HG03571 (cell line): Measurements from ENCODE around the gene PLCD3.
"Not testable (repeated sequence)": the region's sequence is repeated elsewhere in the genome, so short reads cannot be mapped to it uniquely, and the experiment has no call there.

Experiments
- ATAC-seq: cut with Tn5 transposase; IDR thresholded peaks from one replicate; pipeline ENCODE4 v1.9.1; 2021; ENCODE audit not compliant: unreplicated experiment

The PLCD3 gene

DNA sequence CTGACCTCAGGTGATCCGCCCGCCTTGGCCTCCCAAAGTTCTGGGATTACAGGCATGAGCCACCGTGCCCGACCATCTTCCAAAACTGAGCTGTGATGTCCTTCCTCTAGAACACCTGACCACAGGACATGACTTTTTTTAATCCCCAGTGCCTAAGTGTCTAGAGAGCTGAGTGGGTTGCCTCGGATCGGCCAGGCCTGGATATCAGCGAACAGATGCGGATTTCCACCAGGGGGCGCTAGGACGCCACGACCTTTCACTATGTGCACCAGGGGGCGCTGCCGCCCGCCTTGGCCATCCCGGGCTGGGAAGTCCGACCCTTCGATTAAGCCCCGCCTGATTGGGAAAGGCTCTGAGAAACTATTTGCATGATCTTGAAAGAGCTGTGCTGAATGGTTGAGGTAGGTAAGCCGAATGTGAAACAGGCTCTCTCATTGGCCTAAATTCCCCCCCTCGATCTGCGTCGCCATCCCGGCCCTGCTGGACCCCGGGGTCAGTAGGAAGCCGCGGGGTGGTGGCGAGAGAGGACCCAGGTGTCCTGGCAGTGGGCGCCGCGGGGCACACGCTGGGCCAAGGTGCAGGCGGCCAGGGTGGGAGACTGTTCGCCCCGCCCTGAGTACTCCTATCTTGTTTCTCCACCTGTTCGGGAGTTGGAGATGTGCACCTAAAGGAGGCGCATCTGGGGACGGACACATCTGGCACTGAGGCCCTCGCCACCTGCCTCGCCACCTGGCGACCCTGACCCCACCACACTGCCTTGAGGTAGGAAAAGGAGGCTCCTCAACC lies 3.1 kb upstream of the PLCD3 start, which contains the start of gene ACBD4:
TSS of gene ACBD4 (plus strand) at position 496 of the 786 bp plus-strand sequence. CDS start 458 bp downstream, outside the sequence.
- ATAC-seq: peak; percentile 71

DNA sequence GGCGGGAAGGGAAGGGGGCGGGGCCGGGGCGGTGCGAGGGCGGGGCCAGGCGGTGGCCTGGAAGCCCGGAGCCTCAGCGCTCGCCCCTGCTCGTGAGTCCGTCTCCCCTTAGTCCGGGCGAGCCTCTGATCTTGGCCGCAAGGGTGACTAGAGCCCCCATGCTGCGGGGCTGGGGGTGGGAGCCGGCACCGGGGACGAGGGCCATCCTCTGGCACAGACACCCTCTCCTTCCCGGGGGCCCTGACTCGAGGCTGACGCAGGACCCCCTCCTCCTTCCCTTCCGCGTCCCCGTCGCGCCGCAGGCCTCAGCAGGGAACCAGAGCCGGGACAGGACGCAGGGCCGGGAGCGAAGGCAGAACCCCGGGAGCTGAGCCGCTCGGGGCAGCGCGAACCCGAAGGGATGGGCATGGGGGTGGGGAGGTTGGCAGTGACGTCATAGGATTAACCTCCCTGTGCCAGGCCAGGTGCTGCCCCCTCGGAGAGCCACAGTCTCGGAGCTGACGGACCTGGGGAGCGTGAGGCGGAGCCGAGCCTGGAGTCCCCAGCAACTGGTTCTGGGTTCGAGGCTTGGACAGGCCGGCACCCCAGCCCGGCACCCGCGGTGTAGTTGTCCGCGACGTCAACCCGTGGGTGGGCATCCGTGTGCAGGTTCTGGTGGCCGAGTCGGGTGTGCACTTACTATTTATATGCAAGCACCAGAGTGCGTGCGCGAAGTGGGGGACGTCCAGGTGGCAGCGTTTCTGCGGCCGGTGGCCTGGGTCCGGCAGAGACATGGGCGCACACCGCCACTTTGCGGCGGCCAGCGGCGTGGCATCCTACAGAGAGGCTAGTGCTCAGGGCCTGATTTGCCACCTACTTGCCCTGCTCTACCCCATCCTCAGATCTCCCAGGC lies 503 bp upstream of the PLCD3 start:
- ATAC-seq: no peak

DNA sequence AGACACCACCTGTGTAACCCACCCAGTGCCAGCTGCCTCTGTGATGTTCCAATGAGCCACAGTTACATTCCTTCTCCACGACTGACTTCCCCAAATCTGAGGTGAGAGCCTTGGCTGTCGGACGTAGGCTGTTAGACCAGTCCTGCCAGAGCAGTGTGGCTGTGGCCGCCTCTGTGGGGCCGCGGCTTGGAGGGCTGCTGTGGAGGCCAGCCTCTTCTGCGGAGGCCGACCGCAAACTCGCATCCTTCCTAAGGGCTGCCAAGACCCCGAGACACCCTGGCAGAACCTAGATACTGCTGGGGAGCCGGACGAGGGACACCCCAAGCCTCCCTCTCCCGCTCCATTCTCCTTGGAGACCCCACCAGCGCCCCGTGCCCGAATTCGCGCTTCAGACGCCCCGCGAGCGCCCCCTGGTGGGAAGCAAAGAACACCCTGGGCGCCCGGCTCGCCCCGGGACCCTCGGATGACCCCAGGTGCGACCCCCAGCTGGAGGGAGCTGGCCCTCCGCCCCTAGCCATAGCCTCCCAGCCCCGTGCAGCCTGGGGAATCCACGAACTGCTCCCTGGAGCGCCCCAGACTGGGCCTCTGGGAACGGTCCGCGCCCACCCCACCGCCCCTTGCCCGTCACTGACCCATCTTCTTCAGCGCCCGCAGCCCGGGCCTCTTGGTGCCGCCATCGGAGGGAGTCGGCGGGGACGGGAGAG lies 547 bp downstream of the PLCD3 start:
- no peak for ATAC-seq

DNA sequence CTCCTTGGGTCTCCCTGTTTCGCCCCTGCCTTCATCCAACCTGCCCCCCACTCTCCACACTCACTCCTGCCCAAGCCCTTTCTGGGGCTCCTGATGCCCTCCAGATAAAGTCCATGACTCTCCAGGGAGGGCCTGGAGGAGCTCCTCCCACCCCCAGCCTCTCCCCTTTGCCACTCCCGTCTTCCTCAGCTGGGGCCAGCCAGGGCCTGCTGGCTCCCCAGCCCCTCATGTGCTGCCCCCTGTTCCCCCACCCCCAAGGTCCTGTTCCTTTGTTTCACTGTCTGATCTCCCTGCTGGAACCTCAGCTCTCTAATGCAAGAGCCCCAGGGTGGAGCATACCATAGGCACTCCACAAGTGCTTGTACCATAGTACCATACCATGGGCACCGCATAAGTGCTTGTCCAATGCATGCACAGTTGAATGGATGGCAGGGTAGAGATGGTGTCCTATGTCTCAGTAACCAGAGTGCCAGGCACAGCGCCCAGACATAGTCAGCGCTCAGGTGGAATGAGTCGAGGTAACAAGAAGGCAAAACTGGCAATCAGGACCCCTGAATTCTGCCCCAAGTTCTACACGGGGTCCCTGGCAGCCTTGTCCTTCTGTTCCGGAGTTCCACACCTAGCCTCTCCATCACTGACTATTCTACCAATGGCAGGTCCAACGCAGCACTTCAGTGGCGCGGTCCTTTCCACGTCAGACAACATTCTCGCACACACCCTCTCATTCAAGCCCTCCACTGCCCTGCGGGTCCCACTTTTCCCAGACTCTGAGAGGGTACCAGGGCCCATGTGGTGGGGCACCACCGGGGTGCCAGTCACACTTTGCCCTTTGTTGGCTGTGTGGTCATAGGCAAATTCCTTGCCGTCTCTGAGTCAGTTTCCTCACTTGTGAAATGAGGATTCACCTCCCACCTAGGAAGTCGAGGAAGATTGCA lies 1.4 kb downstream of the PLCD3 start:
- no peak for ATAC-seq

DNA sequence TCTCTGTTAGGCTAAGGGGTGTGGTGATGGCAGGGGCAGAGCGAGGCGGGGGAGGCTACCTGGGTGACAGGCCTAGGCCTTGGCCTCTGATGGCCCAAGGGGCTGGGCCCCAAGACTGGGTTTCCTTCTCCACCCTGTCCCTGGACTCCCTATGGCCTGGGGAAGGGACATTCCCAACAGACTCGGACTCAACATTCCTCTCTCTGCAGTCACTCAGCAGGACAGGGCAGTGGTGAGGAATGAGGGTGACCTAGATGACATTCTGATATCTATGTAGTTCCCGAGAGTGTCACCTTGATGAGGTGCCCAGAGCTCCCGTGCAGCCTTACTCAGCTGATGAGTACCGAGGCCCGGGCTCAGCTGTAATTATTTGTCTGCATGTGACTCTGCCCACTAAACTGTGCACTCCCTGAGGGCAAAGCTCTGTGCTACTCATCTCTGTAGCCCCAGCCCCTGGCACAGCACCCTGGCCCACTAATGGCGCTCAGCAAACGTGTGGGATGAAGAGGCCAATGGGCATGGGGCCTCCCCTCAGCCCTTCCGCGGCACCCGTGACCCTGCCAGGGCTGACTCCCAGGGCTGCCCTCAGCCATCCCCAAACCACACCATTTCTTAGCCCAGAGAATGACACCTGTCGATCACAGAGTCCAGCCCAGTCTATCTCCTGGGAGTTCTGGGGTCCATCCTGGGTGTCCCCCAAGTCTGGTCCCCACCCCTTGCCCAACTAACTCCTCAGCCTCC lies 2.2 kb downstream of the PLCD3 start:
- ATAC-seq: no peak

DNA sequence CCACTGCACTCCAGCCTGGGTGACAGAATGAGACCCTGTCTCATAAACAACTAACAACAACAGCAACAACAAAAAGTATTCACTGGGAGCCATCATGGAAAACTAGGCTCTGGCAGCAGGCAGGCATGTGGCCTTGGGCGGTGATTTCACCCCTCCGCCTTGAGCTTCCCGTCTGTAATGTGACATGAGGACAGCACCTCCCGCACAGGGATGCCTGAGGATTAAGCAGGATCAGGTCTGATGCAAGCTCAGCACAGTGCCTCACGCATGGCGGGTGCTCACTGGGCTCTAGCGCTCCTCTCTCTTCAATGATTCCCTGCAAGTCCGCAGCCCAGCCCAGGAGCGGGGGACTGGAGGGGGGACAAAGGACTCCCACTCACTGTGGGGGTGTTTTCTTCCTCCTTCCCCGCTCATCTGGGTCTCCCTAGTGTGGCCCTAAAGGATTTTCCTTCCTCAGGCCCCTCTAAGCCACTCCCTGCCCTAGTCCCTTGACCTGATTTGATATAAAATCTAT lies 2.8 kb downstream of the PLCD3 start:
- no peak for ATAC-seq

DNA sequence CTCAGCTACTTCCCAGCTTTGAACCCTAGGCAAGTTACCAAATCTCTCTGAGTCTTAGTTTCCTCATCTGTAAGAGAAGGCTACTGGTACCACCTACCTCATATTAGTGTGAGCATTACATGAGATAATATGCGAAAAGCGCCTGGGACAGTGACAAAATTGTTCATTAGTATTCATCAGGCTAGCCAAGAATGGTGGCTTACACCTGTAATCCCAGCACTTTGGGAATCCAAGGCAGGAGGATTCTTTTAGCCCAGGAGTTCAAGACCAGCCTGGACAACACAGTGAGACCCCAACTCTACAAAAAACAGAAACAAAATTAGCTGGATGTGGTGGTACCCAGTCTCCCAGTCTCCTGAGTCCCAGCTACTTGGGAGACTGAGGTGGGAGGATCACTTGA lies 3.3 kb downstream of the PLCD3 start:
- no peak for ATAC-seq

DNA sequence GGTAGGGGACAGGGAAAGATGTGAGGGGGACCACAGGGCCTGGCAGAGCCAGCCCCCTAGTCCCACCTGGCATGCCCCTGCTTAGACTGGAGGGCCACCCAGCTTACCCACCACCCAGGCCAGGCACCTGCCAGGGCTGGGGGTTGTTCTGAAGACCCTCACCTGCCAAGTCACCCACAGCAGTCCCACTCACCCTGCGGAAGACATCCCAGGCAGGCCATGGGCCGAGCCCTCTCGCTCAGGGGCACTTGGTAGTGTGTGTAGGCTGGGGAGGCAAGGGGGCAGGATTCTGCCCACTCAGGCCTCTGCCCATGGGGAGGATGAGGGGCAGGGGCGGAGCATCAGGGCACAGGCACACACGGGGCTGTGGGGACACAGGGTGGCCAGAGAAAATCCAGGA lies 4.0 kb downstream of the PLCD3 start:
- ATAC-seq: no peak

DNA sequence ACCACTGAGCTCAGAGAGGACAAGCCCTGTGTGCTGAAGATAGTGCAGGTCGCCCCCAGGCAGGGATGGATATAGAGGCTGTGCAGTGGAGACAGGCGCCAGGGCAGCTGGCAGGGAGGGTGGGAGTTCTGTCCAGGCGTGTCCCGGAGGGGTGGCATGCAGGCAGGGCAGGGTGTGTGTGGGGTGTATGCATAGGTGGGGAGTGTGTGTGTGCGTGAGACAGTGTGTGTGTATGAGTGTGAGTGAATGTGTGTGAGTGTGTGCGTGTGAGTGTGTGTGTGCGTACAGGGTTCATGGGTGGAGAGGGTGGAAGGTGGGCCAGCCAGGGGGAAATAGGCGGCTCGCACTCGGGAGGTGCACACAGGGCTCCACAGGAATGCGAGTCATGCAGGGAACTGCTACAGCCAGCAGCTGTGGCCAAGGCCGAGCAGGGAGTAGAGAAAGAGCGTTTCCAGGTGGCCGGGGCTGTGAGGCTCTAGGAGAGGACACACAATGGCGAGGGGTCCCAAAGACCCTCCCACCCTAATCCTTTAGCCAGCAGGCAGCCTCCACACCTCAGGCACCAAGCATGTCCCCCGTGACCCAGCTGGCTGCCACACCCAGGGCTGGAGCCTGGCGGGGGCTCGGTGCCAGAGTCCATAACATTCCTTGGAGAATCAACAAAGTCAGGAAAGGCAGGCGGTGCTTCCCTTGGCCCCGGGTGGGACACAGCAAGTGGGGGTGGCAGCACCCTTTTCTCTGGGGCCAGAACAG lies 4.6 kb downstream of the PLCD3 start:
- ATAC-seq: no peak

DNA sequence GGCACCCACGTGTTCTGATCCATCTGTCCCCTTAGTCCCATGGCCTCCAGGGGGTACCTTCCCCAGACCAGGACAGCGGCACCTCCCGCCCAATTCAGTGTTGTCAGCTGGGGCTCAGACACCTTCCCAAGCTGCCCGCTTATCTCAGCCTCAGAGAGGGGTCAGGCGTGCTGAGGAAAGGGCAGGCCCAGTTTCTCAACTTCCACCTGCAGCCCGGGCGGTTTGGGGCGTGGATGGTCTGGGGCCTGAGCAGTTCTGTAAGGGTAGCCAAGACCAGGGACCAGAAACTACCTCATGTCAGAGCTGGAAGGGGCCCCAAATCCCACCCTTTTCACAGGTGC lies 5.1 kb downstream of the PLCD3 start:
- no peak for ATAC-seq

DNA sequence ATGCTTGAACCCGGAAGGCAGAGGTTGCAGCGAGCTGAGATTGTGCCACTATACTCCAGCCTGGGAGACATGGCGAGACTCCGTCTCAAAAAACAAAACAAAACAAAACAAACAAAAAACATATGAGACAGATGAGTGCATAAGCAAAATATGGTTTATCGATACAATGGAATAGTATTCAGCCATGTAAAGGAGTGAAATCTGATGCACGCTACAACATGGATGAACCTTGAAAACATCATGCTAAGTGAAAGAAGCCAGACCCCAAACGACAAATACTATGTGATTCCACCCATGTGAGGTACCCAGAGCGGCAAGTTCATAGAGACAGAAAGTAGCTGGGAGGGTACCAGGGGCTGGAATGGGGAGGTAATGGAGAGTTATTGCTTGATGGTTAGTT lies 6.8 kb downstream of the PLCD3 start:
- no peak for ATAC-seq

DNA sequence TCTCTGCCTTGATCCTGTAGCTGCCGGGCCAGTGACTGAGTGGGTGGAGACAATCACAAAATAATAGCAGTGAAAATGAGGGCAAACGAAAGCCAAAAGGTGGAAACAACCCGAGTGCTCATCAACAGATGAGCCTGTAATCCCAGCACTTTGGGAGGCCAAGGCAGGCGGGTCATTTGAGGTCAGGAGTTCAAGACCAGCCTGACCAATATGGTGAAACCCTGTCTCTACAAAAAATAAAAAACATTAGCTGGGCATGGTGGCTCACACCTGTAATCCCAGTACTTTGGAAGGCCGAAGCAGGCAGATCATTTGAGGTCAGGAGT lies 7.6 kb downstream of the PLCD3 start:
- ATAC-seq: not testable (repeated sequence)

DNA sequence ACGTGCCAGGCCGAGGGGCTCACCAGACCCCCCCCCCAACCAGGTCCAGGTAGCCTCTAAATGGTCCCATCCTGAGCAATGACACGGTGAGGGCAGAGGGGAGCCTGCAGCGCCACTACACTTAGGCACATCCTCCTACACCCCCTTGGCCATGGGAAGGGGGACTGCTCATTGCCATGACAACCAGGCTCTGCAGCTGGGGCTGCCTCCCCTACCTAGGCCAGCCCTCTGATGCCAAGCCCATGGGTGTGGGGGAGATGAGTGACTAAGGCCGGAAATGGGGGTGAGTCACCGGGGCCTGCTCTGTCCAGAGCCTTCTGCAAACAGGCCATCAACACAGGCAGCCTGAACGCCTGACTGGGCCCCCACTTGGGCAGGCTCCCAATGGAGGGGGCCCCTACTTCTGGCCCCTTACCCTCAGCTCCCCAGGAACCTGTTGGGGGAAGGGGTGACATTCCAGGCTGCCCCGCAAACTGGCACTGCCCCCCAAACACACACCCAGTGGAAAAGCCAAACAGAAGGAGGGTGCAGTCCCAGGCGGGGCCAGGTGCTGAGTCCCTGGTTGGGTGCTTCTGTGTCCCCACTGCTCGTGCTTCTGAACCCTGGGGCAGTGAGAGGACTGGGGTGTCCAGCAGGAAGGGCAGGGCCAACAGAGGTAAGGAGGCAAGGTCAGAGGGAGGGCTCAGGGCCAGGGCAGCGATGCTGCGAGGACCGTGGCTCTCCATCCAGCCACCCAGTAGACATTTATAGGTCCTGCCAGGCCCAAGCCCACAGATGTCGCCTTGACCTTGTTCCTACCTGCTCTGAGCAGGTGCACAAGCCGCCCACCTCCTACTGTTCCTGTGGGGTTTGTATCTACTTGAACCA lies 8.2 kb downstream of the PLCD3 start:
- ATAC-seq: no peak

DNA sequence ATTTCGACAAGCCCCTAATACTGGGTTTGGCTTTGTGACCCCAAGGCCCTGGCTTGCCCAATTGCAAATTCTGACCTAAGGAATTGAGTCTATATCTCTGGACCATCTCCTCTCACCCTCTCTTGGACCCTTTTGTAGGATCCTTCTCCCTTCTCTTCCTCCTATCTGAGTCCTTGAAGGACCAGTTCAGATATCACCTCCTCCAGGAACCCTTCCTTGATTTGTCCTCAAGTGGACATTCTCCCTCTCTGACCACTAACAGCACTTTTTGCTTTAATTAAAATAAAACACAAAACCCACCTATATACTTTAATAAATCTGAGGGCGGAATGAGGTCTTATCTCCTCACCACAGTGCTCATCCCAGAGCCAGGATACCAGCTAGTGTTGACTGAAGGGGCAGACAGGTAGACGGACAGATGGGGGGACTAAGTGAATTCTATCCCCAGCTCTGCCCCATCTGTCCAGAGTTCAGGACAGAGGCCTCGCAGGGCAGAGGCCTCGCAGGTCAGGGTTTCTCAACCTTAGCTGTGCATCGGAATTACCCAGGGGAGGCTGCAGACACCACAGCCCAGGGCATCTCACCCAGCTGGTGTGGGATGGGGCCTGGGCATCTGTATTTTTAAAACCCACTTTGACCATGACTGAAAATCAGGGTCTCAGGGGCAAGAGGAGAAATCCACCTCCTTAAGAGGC lies 9.1 kb downstream of the PLCD3 start:
- ATAC-seq: no peak

DNA sequence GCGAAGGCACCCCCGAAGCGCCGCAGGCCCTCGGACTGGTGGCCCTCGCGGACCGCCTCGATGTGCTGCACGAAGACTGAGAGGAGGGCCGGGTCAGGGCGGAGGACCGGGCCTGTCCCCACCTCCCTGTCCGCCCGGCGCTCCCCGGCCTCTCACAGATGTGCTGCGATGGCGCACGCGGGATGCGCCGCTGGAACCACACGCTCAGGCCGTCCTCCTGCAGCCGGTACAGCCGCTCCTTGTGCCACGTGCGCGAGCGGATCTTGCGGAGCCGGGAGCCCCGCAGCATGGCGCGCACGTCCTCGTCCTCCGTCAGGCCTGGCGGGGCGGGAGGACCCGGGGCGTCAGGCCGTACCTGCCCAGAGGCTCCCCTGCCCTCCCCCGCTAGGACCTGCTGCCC lies 11.3 kb downstream of the PLCD3 start:
- ATAC-seq: no peak

DNA sequence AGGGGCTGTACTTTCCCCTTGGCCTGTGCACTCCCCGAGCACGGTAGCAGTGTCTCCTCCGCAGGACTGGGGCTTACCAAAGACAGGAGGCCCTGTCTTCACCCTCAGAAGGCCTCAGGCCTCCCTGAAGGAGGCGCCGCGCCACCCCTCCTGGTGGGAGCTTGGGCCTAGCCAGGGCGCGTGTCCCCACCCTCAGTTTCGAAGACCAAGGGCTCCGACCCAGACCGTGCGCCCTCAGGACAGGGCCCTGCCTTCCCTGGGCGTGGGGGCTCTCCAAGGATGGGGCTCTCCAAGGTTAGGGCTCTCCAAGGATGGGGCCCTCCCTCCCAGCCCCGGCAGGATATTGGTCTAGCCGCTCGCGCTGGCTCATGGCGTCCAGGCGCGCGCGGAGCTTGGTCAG lies 11.8 kb downstream of the PLCD3 start:
- no peak for ATAC-seq

DNA sequence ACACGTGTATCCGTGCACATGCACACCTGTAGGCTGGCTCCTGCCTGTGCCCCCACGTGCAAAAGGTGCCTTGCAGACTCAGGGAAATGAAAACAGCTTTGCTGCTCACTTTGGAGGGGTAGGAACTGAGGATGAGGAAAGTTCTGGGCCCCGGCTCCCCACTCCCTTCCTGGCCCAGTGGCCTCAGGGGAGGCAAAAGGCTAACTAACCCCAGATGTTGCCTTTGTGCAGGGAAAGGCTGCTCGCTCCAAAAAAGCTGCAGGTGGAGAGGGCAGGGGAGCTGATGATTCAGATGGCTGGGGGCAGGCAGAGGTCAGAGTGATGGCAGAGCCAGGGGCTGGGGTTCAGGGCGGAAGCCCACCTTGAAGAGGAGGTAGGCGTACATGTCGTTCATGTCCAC lies 12.4 kb downstream of the PLCD3 start:
- no peak for ATAC-seq

DNA sequence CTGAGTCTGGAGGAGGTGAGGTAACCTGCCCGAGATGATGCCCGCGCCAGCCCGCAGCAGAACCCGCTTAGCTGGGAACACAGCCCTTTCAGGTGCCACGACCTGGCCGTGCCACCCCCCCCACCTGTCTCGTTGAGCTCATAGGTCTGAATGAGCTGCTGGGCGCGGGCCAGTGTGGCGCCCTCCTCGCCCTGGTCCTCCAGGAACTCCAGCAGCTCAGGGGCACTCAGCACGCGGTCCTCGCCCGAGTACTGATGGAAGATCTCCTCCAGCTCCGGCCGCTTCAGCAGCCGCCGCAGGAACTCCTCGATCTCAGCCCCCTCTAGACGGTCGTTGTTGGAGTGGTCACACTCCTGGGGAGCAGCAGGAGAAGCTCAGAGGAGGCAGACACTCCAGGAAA lies 13.6 kb downstream of the PLCD3 start:
- ATAC-seq: no peak
